Trophoblast cell (in vitro differentiated cells and primary cell): Measurements from ENCODE around the gene RASL10B.

Experiments
- DNase-seq, 2 donors: peaks; one replicate each; pipeline ENCODE4 v3.0.0-alpha.2; 2016
- H2AFZ ChIP-seq: 2 replicates; pipeline ENCODE4 v1.6.1; 2013; ENCODE audit warnings: low read length, moderate library complexity, mild to moderate bottlenecking; ENCODE audit not compliant: insufficient read depth, poor library complexity
- H2AK5ac ChIP-seq: 2 replicates; pipeline ENCODE4 v1.6.1; 2013; ENCODE audit warnings: mild to moderate bottlenecking, low read length
- H2BK120ac ChIP-seq: 2 replicates; pipeline ENCODE4 v1.6.1; 2013; ENCODE audit warnings: low read length, mild to moderate bottlenecking, moderate library complexity; ENCODE audit not compliant: insufficient read depth, poor library complexity
- H2BK12ac ChIP-seq: 2 replicates; pipeline ENCODE4 v1.6.1; 2013; ENCODE audit warnings: mild to moderate bottlenecking, low read length, moderate library complexity
- H2BK5ac ChIP-seq: 2 replicates; pipeline ENCODE4 v1.6.1; 2013; ENCODE audit warnings: low read length, low read depth, moderate library complexity, mild to moderate bottlenecking; ENCODE audit not compliant: poor library complexity
- H3K14ac ChIP-seq: 2 replicates; pipeline ENCODE4 v1.6.1; 2013; ENCODE audit warnings: mild to moderate bottlenecking, low read length
- H3K18ac ChIP-seq: 2 replicates; pipeline ENCODE4 v1.6.1; 2013; ENCODE audit warnings: mild to moderate bottlenecking, low read length
- H3K23ac ChIP-seq: 2 replicates; pipeline ENCODE4 v1.6.1; 2013; ENCODE audit warnings: low read length
- H3K27ac ChIP-seq: 2 replicates; pipeline ENCODE4 v1.5.1; 2013; ENCODE audit warnings: low read depth, mild to moderate bottlenecking, inconsistent platforms, low read length, moderate library complexity
- H3K27me3 ChIP-seq: 2 replicates; pipeline ENCODE4 v1.6.1; 2013; ENCODE audit warnings: inconsistent platforms, mild to moderate bottlenecking, low read length, moderate library complexity; ENCODE audit not compliant: insufficient read depth
- H3K36me3 ChIP-seq, 2 experiments: 1 replicate in 1 of 2; 2 replicates in 1 of 2; pipeline ENCODE4 v1.6.1; 2013; ENCODE audit warnings: low read length in 2 of 2, mild to moderate bottlenecking in 2 of 2, moderate library complexity in 1 of 2; ENCODE audit not compliant: insufficient read depth in 2 of 2, control insufficient read depth in 1 of 2
- H3K4ac ChIP-seq: 2 replicates; pipeline ENCODE4 v1.6.1; 2013; ENCODE audit warnings: low read depth, mild to moderate bottlenecking, low read length, moderate library complexity
- H3K4me1 ChIP-seq, 2 experiments: 1 replicate in 1 of 2; 2 replicates in 1 of 2; pipeline ENCODE4 v1.6.1; 2013; ENCODE audit warnings: low read length in 2 of 2, mild to moderate bottlenecking in 2 of 2, moderate library complexity in 1 of 2; ENCODE audit not compliant: insufficient read depth in 2 of 2, control insufficient read depth in 1 of 2
- H3K4me2 ChIP-seq: 2 replicates; pipeline ENCODE4 v1.6.1; 2013; ENCODE audit warnings: inconsistent platforms, mild to moderate bottlenecking, low read length, moderate library complexity
- H3K4me3 ChIP-seq: 2 replicates; pipeline ENCODE4 v1.5.1; 2013; ENCODE audit warnings: mild to moderate bottlenecking, low read depth, low read length, inconsistent platforms
- H3K79me1 ChIP-seq: one replicate; pipeline ENCODE4 v1.6.1; 2013; ENCODE audit warnings: low read length
- H3K79me2 ChIP-seq: 2 replicates; pipeline ENCODE4 v1.6.1; 2013; ENCODE audit warnings: low read length, mild to moderate bottlenecking; ENCODE audit not compliant: control insufficient read depth, insufficient read depth, poor library complexity
- H3K9ac ChIP-seq: 2 replicates; pipeline ENCODE4 v1.6.1; 2013; ENCODE audit warnings: mild to moderate bottlenecking, low read length
- H3K9me3 ChIP-seq: 2 replicates; pipeline ENCODE4 v1.6.1; 2013; ENCODE audit warnings: low read depth, mild to moderate bottlenecking, control low read depth, inconsistent platforms, low read length; ENCODE audit not compliant: insufficient read depth
- H4K12ac ChIP-seq: 2 replicates; pipeline ENCODE4 v1.6.1; 2013; ENCODE audit warnings: low read depth, mild to moderate bottlenecking, low read length, moderate library complexity
- H4K8ac ChIP-seq: 2 replicates; pipeline ENCODE4 v1.6.1; 2013; ENCODE audit warnings: low read depth, mild to moderate bottlenecking, low read length, moderate library complexity
- H4K91ac ChIP-seq: one replicate; pipeline ENCODE4 v1.6.1; 2013; ENCODE audit warnings: low read depth, mild to moderate bottlenecking, low read length, moderate library complexity
- WGBS: extraction: QIAGEN DNeasy Blood & Tissue Kit; methylation state at CpG from one replicate; pipeline ENCODE4 v1.1.7; 2013; ENCODE audit warnings: missing lambda C conversion rate; ENCODE audit not compliant: insufficient read length, insufficient coverage; ENCODE audit errors: extremely low coverage; 5-methylcytosine and 5-hydroxymethylcytosine counted together

The RASL10B gene

DNA sequence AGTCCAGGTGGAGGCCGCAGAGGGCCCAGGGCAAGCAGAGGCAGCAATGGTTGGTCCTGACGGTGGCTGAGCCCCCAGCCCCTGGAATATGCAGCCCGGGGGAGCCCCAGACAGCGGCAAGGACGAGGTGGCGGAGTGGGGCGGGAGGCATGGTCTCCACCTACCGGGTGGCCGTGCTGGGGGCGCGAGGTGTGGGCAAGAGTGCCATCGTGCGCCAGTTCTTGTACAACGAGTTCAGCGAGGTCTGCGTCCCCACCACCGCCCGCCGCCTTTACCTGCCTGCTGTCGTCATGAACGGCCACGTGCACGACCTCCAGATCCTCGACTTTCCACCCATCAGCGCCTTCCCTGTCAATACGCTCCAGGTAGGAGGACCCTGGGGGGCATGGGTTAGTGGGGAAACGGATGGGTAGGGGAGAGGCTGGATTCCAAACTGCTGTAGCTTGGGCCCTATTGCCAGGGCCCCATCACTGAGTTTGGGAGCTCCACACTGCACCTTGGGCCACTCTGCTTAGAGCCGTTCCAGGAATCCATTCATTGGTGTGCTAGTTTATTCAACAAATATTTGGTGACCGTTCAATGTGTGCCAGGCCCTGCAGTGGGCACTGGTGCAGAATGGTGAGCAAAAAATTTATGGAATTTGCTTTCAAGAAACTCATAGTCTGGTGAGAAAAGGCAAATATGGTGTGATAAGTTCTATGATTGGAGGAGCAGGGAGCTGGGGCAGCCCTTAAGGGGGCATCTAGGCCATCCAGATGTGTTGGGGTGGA lies 3.8 kb downstream of the RASL10B start:
- no peak overlapping the region for H4K12ac ChIP-seq
- no peak overlapping the region for H2BK5ac ChIP-seq
- H2AFZ ChIP-seq = no peak overlapping the region
- H3K4ac ChIP-seq = no peak overlapping the region
- H3K4me3 ChIP-seq = no peak overlapping the region
- H3K14ac ChIP-seq = no peak overlapping the region
- no peak overlapping the region for H3K23ac ChIP-seq
- H3K27ac ChIP-seq = no peak overlapping the region
- H3K9me3 ChIP-seq = peaks cover 5% of the 10 kb centered on the region
- H2BK120ac ChIP-seq = no peak overlapping the region
- H3K18ac ChIP-seq = no peak overlapping the region
- no peaks in the 10 kb centered on the region for H3K27me3 ChIP-seq
- DNase-seq = no peak
- H2AK5ac ChIP-seq = no peak overlapping the region
- H4K91ac ChIP-seq = no peak overlapping the region
- no peak overlapping the region for H3K4me2 ChIP-seq
- no peak overlapping the region for H3K9ac ChIP-seq
- H3K79me1 ChIP-seq = no peaks in the 10 kb centered on the region
- no peaks in the 10 kb centered on the region for H3K36me3 ChIP-seq
- no peak overlapping the region for H2BK12ac ChIP-seq
- WGBS = no CpG with 5 or more reads among the region's 29 CpGs
- no peak overlapping the region for H4K8ac ChIP-seq
- H3K79me2 ChIP-seq = peaks cover 2% of the 10 kb centered on the region
- peaks cover 12 to 24% of the 10 kb centered on the region in 2 experiments for H3K4me1 ChIP-seq

GRCh38 chr17:35736236-35736635 lies 4.8 kb downstream of the RASL10B start:
- no peak overlapping the region for H3K23ac ChIP-seq
- no peak overlapping the region for H3K4me2 ChIP-seq
- DNase-seq = no peak
- peaks cover 2% of the 10 kb centered on the region for H3K79me2 ChIP-seq
- no peaks in the 10 kb centered on the region for H3K79me1 ChIP-seq
- no peak overlapping the region for H2AK5ac ChIP-seq
- H2BK120ac ChIP-seq = no peak overlapping the region
- no peak overlapping the region for H2BK12ac ChIP-seq
- no peak overlapping the region for H2BK5ac ChIP-seq
- H3K27me3 ChIP-seq = peaks cover 4% of the 10 kb centered on the region
- H2AFZ ChIP-seq = no peak overlapping the region
- no peak overlapping the region for H3K18ac ChIP-seq
- H3K9me3 ChIP-seq = peaks cover 12% of the 10 kb centered on the region
- H4K8ac ChIP-seq = no peak overlapping the region
- no peak overlapping the region for H3K4ac ChIP-seq
- H4K91ac ChIP-seq = no peak overlapping the region
- H3K4me3 ChIP-seq = no peak overlapping the region
- H4K12ac ChIP-seq = no peak overlapping the region
- H3K36me3 ChIP-seq = no peaks in the 10 kb centered on the region
- H3K4me1 ChIP-seq = peaks cover 12 to 23% of the 10 kb centered on the region in 2 experiments
- no peak overlapping the region for H3K14ac ChIP-seq
- no peak overlapping the region for H3K27ac ChIP-seq
- no peak overlapping the region for H3K9ac ChIP-seq
- no CpG with 5 or more reads among the region's 5 CpGs for WGBS

GRCh38 chr17:35738519-35739133 lies 7.2 kb downstream of the RASL10B start:
- Histone ChIP-seq H4K91ac (no peak overlapping the region), H4K8ac (no peak overlapping the region), H3K27ac (no peak overlapping the region), H4K12ac (no peak overlapping the region), H3K9ac (no peak overlapping the region), H3K9me3 (peaks cover 12% of the 10 kb centered on the region), H3K14ac (no peak overlapping the region), H3K4me1 (peaks cover 3 to 6% of the 10 kb centered on the region in 2 experiments), H3K27me3 (peaks cover 4% of the 10 kb centered on the region), H2AK5ac (no peak overlapping the region), H2BK12ac (no peak overlapping the region), H3K4ac (no peak overlapping the region), H3K18ac (no peak overlapping the region), H3K36me3 (no peaks in the 10 kb centered on the region), H2AFZ (no peak overlapping the region), H2BK120ac (no peak overlapping the region), H3K4me2 (no peak overlapping the region), H3K79me1 (no peaks in the 10 kb centered on the region), H3K23ac (no peak overlapping the region), H3K4me3 (no peak overlapping the region), H2BK5ac (no peak overlapping the region), H3K79me2 (no peaks in the 10 kb centered on the region)
- no CpG with 5 or more reads among the region's 5 CpGs for WGBS
- DNase-seq = no peak

- Histone ChIP-seq H2AK5ac (no peak overlapping the region), H2AFZ (no peak overlapping the region), H4K8ac (no peak overlapping the region), H3K27me3 (peaks cover 4% of the 10 kb centered on the region), H3K4me3 (no peak overlapping the region), H3K23ac (no peak overlapping the region), H3K79me2 (no peaks in the 10 kb centered on the region), H3K18ac (no peak overlapping the region), H3K14ac (no peak overlapping the region), H2BK5ac (no peak overlapping the region), H4K91ac (no peak overlapping the region), H3K27ac (no peak overlapping the region), H3K79me1 (no peaks in the 10 kb centered on the region), H3K36me3 (no peaks in the 10 kb centered on the region), H3K4me2 (no peak overlapping the region), H3K4ac (no peak overlapping the region), H3K4me1 (peaks cover 0 to 3% of the 10 kb centered on the region in 2 experiments), H2BK120ac (no peak overlapping the region), H3K9ac (no peak overlapping the region), H3K9me3 (peaks cover 14% of the 10 kb centered on the region), H2BK12ac (no peak overlapping the region), H4K12ac (no peak overlapping the region)
- no peak for DNase-seq
- WGBS = no CpG with 5 or more reads among the region's 7 CpGs
Observed at GRCh38 chr17:35740216-35740615, 8.8 kb downstream of the RASL10B start.
